Activated CD8-positive, alpha-beta memory T cell treated with anti-CD3 and anti-CD28 coated beads, Interleukin-2, amount 10 ng/mL, durations not matched to agents 7 days and 5 days (primary cell): ENCODE results near the gene BICDL1. TPM values are rescaled to one million over a fixed set of nuclear protein-coding genes. Genes with fewer than 3 reads are reported as not detected.

Experiments used
- ATAC-seq: fragments of 150-1000 bp; cut with Tn5 transposase; one replicate; pipeline ENCODE4 v1.10.0; 2021; ENCODE audit warnings: moderate library complexity
- CTCF ChIA-PET: fragments of 350-600 bp; sonication (Branson Sonifier 250); formaldehyde crosslinking; loops from one replicate; lab custom pipeline; 2021; ENCODE audit warnings: antibody characterized with exemption; lab: Charles Lee
- DNase-seq: peaks from one replicate; pipeline ENCODE4 v3.0.0-alpha.2; 2020
- H3K27ac Mint-ChIP-seq: one replicate; pipeline ENCODE4 v1.8.0; 2021; ENCODE audit warnings: mild to moderate bottlenecking, mixed read lengths
- H3K27me3 Mint-ChIP-seq: one replicate; pipeline ENCODE4 v1.8.0; 2021; ENCODE audit warnings: mixed read lengths
- H3K36me3 Mint-ChIP-seq: one replicate; pipeline ENCODE4 v1.8.0; 2021; ENCODE audit warnings: mild to moderate bottlenecking, mixed read lengths
- H3K4me1 Mint-ChIP-seq: one replicate; pipeline ENCODE4 v1.8.0; 2021; ENCODE audit warnings: mixed read lengths
- H3K4me3 Mint-ChIP-seq: one replicate; pipeline ENCODE4 v1.8.0; 2021; ENCODE audit warnings: mild to moderate bottlenecking, moderate library complexity, mixed read lengths
- H3K9me3 Mint-ChIP-seq: one replicate; pipeline ENCODE4 v1.8.0; 2022; ENCODE audit warnings: low read depth, mixed read lengths
- total RNA-seq, 2 experiments: library from RNA; stranded (reverse); gene quantifications; one replicate each; pipeline ENCODE4 v1.2.3, GENCODE V29; 2021

BICDL1 gene
- total RNA-seq, 2 experiments from 2014 or later, result 59.8 to 62.9 TPM

DNA sequence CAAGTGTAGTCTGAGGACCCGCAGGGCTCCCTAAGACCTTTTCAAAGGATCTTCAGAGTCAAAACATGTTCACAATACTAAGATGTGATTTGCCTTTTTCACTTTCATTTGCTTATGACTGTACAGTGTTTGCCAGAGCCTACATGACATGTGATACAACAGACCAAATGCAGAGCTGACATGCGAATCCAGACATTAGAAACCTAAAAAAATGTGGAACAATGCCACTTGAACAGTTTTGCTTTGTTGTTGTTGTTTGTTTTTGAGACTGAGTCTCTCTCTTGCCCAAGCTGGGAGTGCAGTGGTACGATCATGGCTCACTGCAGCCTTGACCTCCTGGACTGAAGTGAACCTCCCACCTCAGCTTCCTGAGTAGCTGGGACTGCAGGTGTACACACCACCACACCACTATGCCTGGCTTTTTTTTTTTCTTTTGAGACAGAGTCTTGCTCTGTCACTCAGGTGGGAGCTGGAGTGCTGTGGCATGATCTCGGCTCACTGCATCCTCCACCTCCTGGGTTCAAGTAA lies 132.8 kb downstream of the BICDL1 start:
- Mint-ChIP-seq H3K9me3 (no peaks in the 10 kb centered on the region), H3K4me1 (peaks cover 65% of the 10 kb centered on the region), H3K4me3 (peak overlapping the region; percentile 42), H3K36me3 (peaks cover 5% of the 10 kb centered on the region), H3K27me3 (no peaks in the 10 kb centered on the region), H3K27ac (peak overlapping the region; percentile 83)
- CTCF ChIA-PET, result interaction anchor here (1.3 to 3.9 kb wide), 4 partner anchors 9 to 144 kb away, joined by 4 to 13 read pairs (median 6); partner anchors contain the start of genes PXN and RPLP0
- DNase-seq, result no peak
- ATAC-seq, result peak; percentile 38

- ATAC-seq, result no peak
- Mint-ChIP-seq H3K36me3 (peaks cover 26% of the 10 kb centered on the region), H3K9me3 (no peaks in the 10 kb centered on the region), H3K27me3 (no peaks in the 10 kb centered on the region), H3K4me1 (peaks cover 44% of the 10 kb centered on the region), H3K4me3 (no peak overlapping the region), H3K27ac (no peak overlapping the region)
- CTCF ChIA-PET, result interaction anchor here (1.4 kb wide), 1 partner anchor 38 kb away, joined by 3 read pairs; no protein-coding TSS in a partner anchor
- no peak for DNase-seq
These were observed 136.0 kb downstream of the BICDL1 start for GRCh38 chr12:120125029-120125428.

- Mint-ChIP-seq H3K9me3 (no peaks in the 10 kb centered on the region), H3K36me3 (peaks cover 33% of the 10 kb centered on the region), H3K27me3 (no peaks in the 10 kb centered on the region), H3K4me3 (no peak overlapping the region), H3K27ac (no peak overlapping the region), H3K4me1 (peaks cover 36% of the 10 kb centered on the region)
- DNase-seq (no peak), ATAC-seq (no peak)
- CTCF ChIA-PET, result interaction anchor here (0.7 to 1.4 kb wide), 4 partner anchors 9 to 136 kb away, joined by 3 to 5 read pairs (median 3); no protein-coding TSS in a partner anchor
These were observed 137.0 kb downstream of the BICDL1 start for GRCh38 chr12:120125792-120126634.

DNA sequence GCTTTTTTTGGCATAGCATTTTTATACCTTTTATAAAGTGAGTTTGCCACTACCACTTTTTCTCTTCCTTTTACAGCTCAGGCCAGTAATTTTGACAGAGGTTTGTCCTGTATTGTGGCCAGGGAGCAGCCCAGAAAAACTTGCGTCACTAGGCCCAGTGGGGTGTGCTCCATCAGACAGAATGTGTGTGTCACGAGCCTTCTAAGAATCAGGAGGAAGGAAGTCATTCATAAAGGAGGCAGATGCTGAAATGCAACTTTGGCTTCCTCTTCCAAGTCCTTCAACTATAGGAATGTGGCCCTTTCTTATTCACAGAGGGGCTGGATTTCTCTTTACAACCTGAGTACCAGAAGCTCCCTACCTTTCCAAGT lies 137.6 kb downstream of the BICDL1 start:
- H3K27me3 Mint-ChIP-seq, result no peaks in the 10 kb centered on the region
- peaks cover 35% of the 10 kb centered on the region for H3K36me3 Mint-ChIP-seq
- H3K9me3 Mint-ChIP-seq, result no peaks in the 10 kb centered on the region
- H3K4me1 Mint-ChIP-seq, result peaks cover 30% of the 10 kb centered on the region
- CTCF ChIA-PET, result interaction anchor here (1.0 to 1.3 kb wide), 2 partner anchors 9 to 41 kb away, joined by 3 to 5 read pairs; no protein-coding TSS in a partner anchor
- no peak overlapping the region for H3K27ac Mint-ChIP-seq
- DNase-seq, result no peak
- no peak for ATAC-seq
- no peak overlapping the region for H3K4me3 Mint-ChIP-seq

DNA sequence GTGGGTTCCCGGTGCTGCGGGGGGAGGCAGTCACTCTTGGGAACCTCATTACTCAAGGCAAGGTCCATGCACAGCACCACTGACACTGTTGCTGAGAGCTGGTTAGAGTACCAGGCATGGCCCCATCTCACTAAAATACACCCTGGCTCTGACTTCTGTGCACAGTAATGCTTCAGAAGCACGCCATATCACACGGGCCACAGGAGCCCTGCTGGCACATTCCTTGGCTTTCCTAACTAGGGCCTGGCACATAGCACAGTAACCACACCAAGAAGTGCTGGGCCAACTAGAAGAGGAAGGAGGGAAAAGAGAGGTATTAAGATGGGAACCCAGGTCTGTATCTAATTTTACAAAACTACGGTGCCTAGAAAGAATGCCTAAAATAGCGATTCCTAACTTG lies 141.0 kb downstream of the BICDL1 start:
- H3K36me3 Mint-ChIP-seq, result peaks cover 54% of the 10 kb centered on the region
- DNase-seq (no peak), ATAC-seq (no peak)
- H3K4me3 Mint-ChIP-seq, result no peak overlapping the region
- H3K4me1 Mint-ChIP-seq, result peaks cover 9% of the 10 kb centered on the region
- H3K27me3 Mint-ChIP-seq, result no peaks in the 10 kb centered on the region
- CTCF ChIA-PET, result no interaction called here
- no peak overlapping the region for H3K27ac Mint-ChIP-seq
- no peaks in the 10 kb centered on the region for H3K9me3 Mint-ChIP-seq

DNA sequence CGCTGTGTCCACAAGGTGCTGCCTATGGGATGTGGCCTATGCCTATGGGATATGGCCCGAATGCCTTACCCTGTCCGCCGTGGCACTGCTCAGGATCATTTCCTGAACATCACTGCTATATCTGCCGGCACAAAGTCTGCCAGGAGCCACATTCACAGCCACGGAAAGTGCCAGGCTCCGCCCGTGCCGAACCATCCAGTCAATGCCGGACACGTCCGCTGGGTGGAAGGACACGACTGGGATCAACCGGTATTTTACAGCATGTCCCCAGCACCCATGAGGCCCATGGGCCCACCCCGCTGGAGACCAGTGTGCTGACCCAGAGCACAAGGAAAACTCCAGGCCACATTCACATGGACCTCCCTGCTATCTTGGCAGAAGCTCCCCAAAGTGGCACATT lies 142.1 kb downstream of the BICDL1 start:
- Mint-ChIP-seq H3K27ac (no peak overlapping the region), H3K4me1 (peaks cover 10% of the 10 kb centered on the region), H3K4me3 (no peak overlapping the region), H3K36me3 (peaks cover 59% of the 10 kb centered on the region), H3K9me3 (no peaks in the 10 kb centered on the region), H3K27me3 (no peaks in the 10 kb centered on the region)
- ATAC-seq (no peak), DNase-seq (no peak)
- CTCF ChIA-PET, result interaction anchor here (1.4 kb wide), 1 partner anchor 134 kb away, joined by 3 read pairs; the partner anchor contains the start of gene PXN

DNA sequence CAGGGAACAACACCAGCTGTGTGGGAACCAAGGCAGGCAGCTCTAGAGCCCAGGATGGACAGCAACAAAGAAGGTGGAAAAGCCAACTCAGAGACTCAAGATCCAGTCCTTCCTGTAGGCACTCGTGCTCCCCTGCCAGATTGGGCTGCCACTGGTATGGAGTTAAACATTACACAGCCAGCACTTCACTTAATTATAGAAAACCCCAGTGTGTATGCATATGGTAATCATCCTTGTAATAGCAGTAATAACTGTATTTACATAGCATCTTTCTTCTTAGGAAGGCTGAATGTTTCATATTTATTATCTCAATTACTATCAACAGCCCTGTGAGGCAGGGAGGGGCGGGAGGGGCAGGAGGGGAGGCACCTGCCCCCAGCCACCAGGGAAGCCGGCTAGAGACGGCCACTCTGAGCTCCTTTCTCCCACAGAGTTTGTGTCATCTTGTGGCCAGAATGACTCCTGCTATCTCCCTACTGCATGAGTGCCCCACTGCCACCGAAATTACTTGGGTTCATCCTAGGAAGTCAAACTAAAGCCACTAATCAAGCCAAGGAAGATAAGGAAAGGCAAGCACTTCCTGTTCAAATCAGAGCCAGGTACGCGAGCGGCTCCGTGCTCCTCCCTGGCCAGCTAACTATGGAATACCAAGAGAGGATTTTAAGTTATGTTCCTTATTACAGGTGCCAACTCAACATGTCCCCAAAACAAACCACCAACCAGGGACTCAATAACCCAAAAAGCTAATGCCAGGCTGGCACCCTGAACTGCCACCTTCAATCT lies 143.2 kb downstream of the BICDL1 start:
- Mint-ChIP-seq H3K27me3 (no peaks in the 10 kb centered on the region), H3K4me3 (no peak overlapping the region), H3K9me3 (no peaks in the 10 kb centered on the region), H3K36me3 (peaks cover 61% of the 10 kb centered on the region), H3K27ac (no peak overlapping the region), H3K4me1 (peaks cover 4% of the 10 kb centered on the region)
- no peak for DNase-seq
- CTCF ChIA-PET, result interaction anchor here (0.7 to 1.4 kb wide), 3 partner anchors 15 to 133 kb away, joined by 3 read pairs; partner anchors contain the start of genes PXN and RPLP0
- ATAC-seq, result no peak

DNA sequence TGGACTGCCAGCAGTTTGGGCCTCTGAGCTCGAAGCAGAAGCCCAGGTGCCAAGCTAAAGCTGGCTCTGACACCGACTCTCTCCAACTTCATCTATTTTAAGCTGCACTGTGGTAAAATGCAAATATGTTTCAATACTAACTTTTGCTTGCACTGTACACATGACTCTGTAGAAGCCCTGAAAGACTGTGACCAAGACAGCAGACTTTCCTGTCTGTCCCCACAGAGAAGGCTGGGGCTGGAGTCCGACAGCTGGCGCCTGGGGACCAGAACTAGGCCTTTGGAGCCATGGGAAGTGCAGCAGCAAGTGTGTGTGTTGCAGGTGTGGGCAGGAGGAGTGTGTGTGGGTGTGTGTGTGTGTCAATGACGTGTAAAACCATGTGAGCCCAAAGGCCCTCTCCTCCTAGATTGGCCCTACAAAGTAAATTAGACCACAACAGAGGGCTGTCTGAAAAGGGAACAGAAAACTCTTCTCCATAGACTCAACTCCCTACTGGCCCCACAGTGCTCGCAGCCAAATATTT lies 143.9 kb downstream of the BICDL1 start:
- CTCF ChIA-PET, result interaction anchor here (0.7 to 1.1 kb wide), 2 partner anchors 16 to 68 kb away, joined by 3 read pairs; partner anchors contain the start of gene RPLP0

GRCh38 chr12:120134307-120134980 lies 145.4 kb downstream of the BICDL1 start:
- Mint-ChIP-seq H3K9me3 (no peaks in the 10 kb centered on the region), H3K36me3 (peaks cover 51% of the 10 kb centered on the region), H3K4me3 (no peak overlapping the region), H3K4me1 (peaks cover 3% of the 10 kb centered on the region), H3K27me3 (no peaks in the 10 kb centered on the region), H3K27ac (no peak overlapping the region)
- CTCF ChIA-PET, result interaction anchor here (1.4 kb wide), 1 partner anchor 67 kb away, joined by 3 read pairs; the partner anchor contains the start of gene RPLP0
- DNase-seq, result no peak
- no peak for ATAC-seq

More for the DNA sequence above, 143.9 kb downstream of the BICDL1 start:
- H3K27me3 Mint-ChIP-seq, result no peaks in the 10 kb centered on the region
- H3K27ac Mint-ChIP-seq, result no peak overlapping the region
- no peak overlapping the region for H3K4me3 Mint-ChIP-seq
- no peak for DNase-seq
- no peak for ATAC-seq
- H3K9me3 Mint-ChIP-seq, result no peaks in the 10 kb centered on the region
- peaks cover 3% of the 10 kb centered on the region for H3K4me1 Mint-ChIP-seq
- H3K36me3 Mint-ChIP-seq, result peaks cover 55% of the 10 kb centered on the region

DNA sequence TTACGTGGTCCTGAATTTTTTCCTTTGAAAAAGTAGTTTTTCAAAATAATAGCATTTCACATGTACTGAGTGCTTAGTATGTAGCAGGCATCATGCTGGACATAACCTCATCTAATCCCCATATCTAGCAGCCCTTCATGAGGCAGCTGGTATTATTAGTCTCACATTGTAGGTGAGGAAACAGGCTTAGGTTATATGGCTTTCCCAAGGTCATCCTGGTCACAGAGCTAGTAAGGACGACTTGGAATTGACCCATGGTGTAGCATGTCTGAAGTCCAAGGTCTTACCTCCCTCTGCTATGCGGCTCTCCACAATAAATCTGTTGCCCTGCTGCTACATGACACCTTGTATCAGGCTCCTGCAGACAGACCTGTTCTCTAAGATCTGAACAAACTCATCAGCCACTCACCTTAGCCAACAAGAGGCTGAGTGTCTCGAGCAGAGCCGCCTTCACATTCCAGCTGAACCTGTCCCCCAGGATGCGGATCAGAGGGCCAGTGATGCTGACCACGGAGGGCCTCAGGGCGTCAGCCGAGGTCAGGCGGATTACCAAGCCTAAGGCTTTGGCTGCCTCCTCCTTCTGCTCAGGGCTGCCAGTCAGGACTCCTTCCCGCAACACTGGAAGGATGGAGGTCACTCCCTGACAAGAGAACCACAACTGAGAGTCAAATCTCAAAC lies 147.2 kb downstream of the BICDL1 start:
- H3K4me3 Mint-ChIP-seq, result no peak overlapping the region
- peaks cover 54% of the 10 kb centered on the region for H3K36me3 Mint-ChIP-seq
- DNase-seq, result no peak
- no peaks in the 10 kb centered on the region for H3K9me3 Mint-ChIP-seq
- CTCF ChIA-PET, result no interaction called here
- no peak for ATAC-seq
- peaks cover 3% of the 10 kb centered on the region for H3K4me1 Mint-ChIP-seq
- H3K27ac Mint-ChIP-seq, result no peak overlapping the region
- H3K27me3 Mint-ChIP-seq, result no peaks in the 10 kb centered on the region

GRCh38 chr12:120137833-120138232 lies 148.8 kb downstream of the BICDL1 start:
- H3K36me3 Mint-ChIP-seq, result peaks cover 61% of the 10 kb centered on the region
- no peak for ATAC-seq
- no peaks in the 10 kb centered on the region for H3K27me3 Mint-ChIP-seq
- no peak overlapping the region for H3K4me3 Mint-ChIP-seq
- no peaks in the 10 kb centered on the region for H3K9me3 Mint-ChIP-seq
- DNase-seq, result no peak
- CTCF ChIA-PET, result no interaction called here
- peaks cover 3% of the 10 kb centered on the region for H3K4me1 Mint-ChIP-seq
- H3K27ac Mint-ChIP-seq, result no peak overlapping the region

- H3K27me3 Mint-ChIP-seq, result no peaks in the 10 kb centered on the region
- CTCF ChIA-PET, result no interaction called here
- H3K36me3 Mint-ChIP-seq, result peaks cover 60% of the 10 kb centered on the region
- no peak overlapping the region for H3K4me3 Mint-ChIP-seq
- ATAC-seq, result no peak
- peaks cover 3% of the 10 kb centered on the region for H3K4me1 Mint-ChIP-seq
- H3K27ac Mint-ChIP-seq, result no peak overlapping the region
- no peaks in the 10 kb centered on the region for H3K9me3 Mint-ChIP-seq
- no peak for DNase-seq
These were observed 149.3 kb downstream of the BICDL1 start for GRCh38 chr12:120138366-120138765.
